HG03520 (cell line): ENCODE results near the gene ATP6V0A1.
"Not testable (repeated sequence)": the region's sequence is repeated elsewhere in the genome, so short reads cannot be mapped to it uniquely, and the experiment has no call there.

Source experiments
- ATAC-seq: cut with Tn5 transposase; IDR thresholded peaks from one replicate; pipeline ENCODE4 v1.9.1; 2021; ENCODE audit warnings: mild to moderate bottlenecking, moderate library complexity; ENCODE audit not compliant: unreplicated experiment

The ATP6V0A1 gene

GRCh38 chr17:42436391-42436790, 22.3 kb upstream of the ATP6V0A1 start:
- ATAC-seq: no peak

DNA sequence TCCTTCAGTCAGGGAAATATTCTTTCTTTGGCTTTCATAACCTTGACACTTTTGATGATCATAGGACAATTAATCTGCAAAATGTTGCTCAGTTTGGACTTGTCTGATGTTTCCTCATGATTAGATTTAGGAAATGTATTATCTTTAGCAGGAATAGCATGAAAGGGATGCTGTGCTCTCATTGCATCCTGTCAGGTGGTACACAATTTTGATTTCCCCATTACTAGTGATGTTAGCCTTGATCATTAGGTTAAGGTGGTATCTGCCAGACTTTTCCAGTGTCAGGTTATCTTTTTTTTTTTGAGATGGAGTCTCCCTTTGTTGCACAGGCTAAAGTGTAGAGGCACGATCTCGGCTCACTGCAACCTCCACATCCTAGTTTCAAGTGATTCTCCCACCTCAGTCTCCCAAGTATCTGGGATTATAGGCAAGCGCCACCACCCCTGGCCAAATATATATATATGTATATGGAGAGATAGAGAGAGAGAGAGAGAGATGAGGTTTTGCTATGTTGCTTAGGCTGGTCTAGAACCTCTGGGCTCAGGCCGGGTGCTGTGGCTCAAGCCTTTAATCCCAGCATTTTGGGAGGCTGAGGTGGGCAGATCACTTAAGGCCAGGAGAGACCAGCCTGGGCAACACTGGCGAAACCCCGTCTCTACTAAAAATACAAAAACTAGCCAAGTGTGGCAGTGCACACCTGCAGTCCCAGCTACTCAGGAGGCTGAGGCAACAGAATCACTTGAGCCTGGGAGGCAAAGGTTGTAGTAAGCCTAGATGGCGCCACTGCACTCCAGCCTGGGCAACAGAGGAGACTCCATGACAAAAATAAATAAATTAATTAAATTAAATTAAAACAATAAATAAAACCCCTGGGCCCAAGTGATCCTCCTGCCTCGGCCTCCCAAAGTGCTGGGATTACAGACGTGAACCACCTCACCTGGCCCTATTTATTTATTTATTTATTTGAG, 19.8 kb upstream of the ATP6V0A1 start:
- no peak for ATAC-seq

DNA sequence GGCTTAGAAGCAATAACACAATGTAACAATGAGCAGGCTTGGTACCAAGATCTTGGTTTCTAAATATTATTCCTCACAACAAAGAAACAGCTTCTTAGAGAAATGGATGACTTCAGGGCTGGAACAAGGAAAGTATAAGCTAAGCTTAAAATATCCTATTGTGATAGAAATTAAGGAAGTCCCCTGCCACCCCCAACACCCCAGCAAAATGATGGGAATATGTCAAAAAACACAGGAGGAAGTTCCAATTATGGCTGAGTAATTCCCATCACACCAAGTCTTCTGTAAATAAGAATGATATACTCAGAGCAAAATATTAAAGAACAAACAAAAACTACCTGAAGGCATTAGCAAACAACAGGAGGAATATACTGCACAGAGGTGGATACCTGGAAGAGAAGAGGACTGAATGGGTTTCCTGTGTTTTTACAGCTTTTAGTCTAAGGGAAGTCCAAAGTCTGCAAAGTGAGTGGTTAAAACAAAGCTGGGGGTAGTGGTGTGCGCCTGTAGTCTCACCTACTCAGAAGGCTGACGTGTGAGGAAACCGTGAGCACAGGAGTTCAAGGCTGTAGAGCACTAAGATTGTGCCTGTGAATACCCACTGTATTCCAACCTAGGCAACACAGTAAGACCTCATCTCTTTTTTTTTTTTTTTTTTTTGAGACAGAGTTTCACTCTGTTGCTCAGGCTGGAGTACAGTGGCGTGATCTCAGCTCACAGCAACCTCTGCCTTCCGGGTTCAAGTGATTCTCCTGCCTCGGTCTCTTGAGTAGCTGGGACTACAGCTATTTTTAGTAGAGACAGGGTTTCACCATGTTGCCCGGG, 17.1 kb upstream of the ATP6V0A1 start:
- no peak for ATAC-seq

- ATAC-seq: no peak
These were observed 16.5 kb upstream of the ATP6V0A1 start for GRCh38 chr17:42442196-42442565.

DNA sequence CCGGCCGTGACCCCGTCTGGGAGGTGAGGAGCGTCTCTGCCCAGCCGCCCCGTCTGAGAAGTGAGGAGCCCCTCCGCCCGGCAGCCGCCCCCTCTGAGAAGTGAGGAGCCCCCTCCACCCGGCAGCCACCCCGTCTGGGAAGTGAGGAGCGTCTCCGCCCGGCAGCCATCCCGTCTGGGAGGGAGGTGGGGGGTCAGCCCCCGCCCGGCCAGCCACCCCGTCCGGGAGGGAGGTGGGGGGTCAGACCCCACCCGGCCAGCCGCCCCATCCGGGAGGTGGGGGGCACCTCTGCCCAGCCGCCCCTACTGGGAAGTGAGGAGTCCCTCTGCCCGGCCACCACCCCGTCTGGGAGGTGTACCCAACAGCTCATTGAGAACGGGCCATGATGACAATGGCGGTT, 9.5 kb upstream of the ATP6V0A1 start:
- ATAC-seq: not testable (repeated sequence)

- not testable (repeated sequence) for ATAC-seq
These were observed 8.8 kb upstream of the ATP6V0A1 start for GRCh38 chr17:42449838-42450237.

DNA sequence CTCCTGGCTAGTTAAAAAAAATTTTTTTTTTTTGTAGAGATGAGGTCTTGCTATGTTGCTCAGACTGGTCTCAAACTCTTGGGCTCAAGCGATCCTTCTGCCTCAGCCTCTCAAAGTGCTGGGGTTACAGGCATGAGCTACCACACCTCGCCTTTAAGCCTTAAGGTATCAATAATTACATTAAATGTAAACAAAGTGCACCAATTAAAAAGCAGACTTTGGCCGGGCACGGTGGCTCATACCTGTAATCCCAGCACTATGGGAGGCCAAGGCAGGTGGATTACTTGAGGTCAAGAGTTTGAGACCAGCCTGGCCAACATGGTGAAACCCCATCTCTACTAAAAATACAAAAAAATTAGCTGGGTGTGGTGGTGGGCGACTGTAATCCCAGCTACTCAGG, 7.4 kb upstream of the ATP6V0A1 start:
- not testable (repeated sequence) for ATAC-seq

DNA sequence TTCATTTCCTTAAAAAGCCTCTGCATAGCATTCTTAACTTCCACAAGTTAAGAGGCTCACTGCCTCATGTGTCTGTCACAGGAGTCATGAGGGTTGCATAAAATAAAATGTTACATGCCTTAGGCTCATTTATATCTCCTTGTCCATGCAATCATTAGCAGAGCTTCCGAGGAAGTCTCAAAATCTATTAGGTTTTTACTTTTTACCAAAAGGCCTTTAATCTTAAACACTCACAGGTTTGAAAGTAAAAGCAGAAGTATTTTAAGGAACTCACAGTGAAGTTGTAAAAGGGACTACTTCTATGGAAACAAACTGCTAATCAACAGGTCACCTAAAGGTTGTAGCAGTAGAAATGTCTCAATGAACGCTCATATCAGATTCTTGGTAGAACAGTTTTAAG, 5.2 kb upstream of the ATP6V0A1 start:
- no peak for ATAC-seq

DNA sequence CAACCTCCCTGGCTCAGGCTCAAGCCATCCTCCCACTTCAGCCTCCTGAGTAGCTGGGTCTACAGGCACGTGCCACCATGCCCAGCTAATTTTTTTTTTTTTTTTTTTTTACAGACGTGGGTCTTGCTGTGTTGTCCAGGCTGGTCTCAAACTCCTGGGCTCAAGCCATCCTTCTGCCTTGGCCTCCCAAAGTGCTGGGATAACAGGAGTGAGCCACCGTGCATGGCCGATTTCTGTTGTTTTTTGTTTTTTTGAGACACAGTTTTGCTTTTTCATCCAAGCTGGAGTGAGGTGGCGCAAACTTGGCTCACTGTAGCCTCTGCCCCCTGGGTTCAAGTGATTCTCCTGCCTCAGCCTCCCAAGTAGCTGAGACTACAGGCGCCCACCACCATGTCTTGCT, 3.7 kb upstream of the ATP6V0A1 start:
- not testable (repeated sequence) for ATAC-seq

- ATAC-seq: no peak
These were observed 2.2 kb upstream of the ATP6V0A1 start for GRCh38 chr17:42456223-42457106.

GRCh38 chr17:42457107-42457792, 1.4 kb upstream of the ATP6V0A1 start:
- no peak for ATAC-seq

DNA sequence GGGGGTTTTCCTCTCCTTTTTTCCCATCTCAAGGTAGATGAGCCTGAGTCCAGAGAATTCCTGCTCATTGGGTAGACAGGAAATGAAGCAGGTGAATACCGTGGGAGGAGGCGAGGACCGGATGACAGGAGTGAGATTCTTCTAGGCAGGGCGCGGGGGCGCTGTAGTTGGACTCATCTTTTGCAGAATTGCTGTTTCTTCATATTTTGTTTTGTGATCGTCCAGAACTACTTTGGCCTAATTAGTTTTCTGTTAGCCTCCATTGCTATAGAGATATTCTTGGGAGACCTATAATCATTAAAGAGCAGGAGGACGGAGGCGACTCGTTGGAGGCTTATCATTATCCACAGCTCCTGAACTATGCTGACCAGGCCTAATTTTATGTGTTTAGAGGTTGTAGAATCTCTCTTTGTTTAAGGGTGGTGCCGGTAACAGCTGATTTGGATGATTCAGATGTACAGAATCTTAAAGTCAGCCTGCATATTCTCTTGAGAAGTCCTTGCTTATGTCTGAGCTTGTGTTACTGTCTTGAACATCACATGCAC, 650 bp downstream of the ATP6V0A1 start:
- ATAC-seq: no peak

DNA sequence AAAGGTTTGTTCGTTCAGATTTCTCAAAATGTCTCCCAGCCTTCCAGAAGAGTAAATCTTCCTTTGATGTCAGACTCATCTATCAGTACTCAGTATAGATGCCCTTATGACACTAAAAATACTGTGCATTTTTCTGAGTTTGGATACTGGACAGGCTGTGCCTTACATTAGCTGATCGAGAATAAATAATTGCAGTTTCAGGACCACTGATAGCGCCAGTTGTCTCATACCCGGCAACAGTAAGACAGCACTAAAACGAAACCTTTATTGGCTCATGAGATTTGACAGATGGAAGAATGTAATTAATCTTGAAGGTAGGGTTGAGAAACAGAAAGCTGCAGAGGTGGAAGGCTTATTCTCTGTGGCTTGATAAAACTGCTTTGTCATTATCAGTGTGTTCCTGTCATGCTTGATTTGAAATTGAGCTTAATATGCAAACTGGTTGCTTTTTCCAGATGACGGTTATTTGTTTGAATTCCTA, 1.2 kb downstream of the ATP6V0A1 start:
- no peak for ATAC-seq

GRCh38 chr17:42460371-42460770, 1.7 kb downstream of the ATP6V0A1 start:
- ATAC-seq: no peak

GRCh38 chr17:42463976-42464400, 5.3 kb downstream of the ATP6V0A1 start:
- no peak for ATAC-seq

DNA sequence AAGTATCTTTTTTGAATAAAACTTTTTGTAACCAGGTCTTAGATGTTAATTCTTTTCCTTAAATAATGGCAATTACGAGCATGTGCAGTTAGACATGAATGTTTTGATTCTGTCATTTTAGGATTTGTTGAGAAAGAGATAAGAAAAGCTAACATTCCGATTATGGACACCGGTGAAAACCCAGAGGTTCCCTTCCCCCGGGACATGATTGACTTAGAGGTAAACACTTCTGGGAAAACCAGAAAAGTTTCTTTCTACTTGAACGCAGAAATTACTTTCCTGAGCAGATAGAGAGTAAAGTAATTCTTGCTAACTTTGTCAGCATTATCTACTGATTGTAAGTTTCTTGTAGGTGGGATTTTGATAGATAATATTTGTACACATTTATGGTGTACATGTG, 9.2 kb downstream of the ATP6V0A1 start:
- no peak for ATAC-seq

DNA sequence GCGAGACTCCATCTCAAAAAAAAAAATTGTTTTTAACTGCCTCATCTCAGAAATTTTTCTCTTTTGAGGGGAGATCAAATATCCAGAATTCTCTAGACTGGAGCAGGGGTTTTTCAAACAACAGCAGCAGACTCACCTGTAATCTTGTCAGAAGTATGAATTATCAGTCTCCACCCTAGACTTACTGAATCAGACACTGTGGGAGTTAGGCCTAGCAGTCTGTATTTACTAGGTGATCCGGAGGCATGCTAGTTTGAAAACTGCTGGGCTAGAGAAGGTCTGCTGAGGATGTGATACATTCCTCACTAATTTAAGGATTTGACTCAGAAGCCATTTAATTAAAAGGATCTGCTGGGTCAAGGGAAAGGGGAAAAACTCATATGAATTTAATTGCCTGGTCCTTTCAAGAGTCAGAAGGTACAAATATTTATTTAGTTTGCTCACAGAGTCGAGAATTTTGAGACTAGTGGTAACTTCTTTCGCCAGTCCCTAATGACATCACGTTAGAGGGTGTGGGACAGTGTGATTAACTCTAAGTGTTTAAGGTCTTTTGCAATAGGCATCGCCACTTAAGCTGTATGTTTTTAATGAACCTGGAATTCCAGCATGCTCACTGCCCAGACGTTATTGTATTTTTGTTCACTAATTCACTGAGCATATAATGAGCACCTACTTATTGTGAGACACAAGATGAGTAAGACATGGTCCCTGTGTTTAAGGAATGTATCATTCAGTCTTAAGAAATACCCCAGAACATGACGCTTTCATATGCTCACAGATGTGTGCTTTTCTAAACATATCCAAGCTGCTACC, 14.2 kb downstream of the ATP6V0A1 start:
- no peak for ATAC-seq

DNA sequence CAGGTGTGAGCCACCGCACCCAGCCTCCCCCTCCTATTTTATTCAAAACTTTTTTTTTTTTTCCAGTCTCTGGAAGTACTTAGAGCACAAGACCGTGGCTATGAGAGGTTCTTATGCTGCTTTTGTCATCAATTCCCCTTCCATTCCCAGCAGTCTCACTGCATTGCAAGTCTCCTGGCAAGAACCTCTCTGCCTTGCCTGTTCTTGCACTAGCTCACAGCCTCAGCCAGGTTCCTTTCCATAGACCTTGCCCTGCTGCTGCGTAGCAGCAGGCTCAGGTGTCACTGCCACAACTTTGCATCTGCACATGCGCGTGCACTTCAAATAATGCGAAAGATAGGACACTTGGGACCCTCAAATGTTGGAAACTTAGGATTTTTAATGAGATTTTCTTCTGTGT, 15.6 kb downstream of the ATP6V0A1 start:
- ATAC-seq: no peak

DNA sequence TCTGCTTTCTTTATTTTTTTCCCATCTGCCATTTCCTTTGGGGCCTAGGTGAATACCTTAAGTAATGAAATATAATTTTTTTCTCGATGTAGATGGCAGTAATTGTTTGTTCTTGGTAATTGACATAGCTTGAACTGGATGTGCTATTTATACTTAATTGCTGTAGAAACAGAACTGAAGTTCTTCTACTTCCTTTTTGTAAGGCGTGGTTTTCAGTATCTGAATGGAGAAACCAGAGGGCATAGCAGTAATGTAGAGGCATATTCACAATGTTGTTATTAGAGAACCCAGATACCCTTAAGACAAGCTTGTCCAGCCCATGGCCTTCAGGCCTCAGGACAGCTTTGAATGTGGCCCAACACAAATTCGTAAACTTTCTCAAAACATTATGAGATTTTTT, 16.4 kb downstream of the ATP6V0A1 start:
- no peak for ATAC-seq
